HG03064 (cell line): Measurements from ENCODE around the gene MBD3.
"Not testable (repeated sequence)": the region's sequence is repeated elsewhere in the genome, so short reads cannot be mapped to it uniquely, and the experiment has no call there.

Experiments used
- ATAC-seq: cut with Tn5 transposase; IDR thresholded peaks from one replicate; pipeline ENCODE4 v1.9.1; 2021; ENCODE audit warnings: low read depth; ENCODE audit not compliant: unreplicated experiment

MBD3 gene

GRCh38 chr19:1553415-1553814 is 39.2 kb downstream of the MBD3 start:
- no peak for ATAC-seq

GRCh38 chr19:1551068-1552040 is 41.3 kb downstream of the MBD3 start:
- ATAC-seq, result no peak

- ATAC-seq, result no peak
Observed at GRCh38 chr19:1549332-1549945, 43.2 kb downstream of the MBD3 start.

GRCh38 chr19:1540365-1540925 is 52.2 kb downstream of the MBD3 start:
- ATAC-seq, result no peak

- ATAC-seq, result not testable (repeated sequence)
Observed at GRCh38 chr19:1539749-1540148, 52.9 kb downstream of the MBD3 start.

- no peak for ATAC-seq
Observed at GRCh38 chr19:1538978-1539377, 53.7 kb downstream of the MBD3 start.

- not testable (repeated sequence) for ATAC-seq
Observed at GRCh38 chr19:1535699-1536098, 57.0 kb downstream of the MBD3 start.

- ATAC-seq, result no peak
Observed at GRCh38 chr19:1534972-1535371, 57.7 kb downstream of the MBD3 start.

- ATAC-seq, result no peak
Observed at GRCh38 chr19:1533510-1534150, 59.0 kb downstream of the MBD3 start.

GRCh38 chr19:1532003-1532402 is 60.7 kb downstream of the MBD3 start:
- no peak for ATAC-seq

- ATAC-seq, result no peak
Observed at GRCh38 chr19:1531587-1531986, 61.1 kb downstream of the MBD3 start.

GRCh38 chr19:1530856-1531255 is 61.8 kb downstream of the MBD3 start:
- ATAC-seq, result not testable (repeated sequence)

- ATAC-seq, result no peak
Observed at GRCh38 chr19:1529430-1529816, 63.2 kb downstream of the MBD3 start.

GRCh38 chr19:1528596-1529429 is 63.9 kb downstream of the MBD3 start:
- no peak for ATAC-seq

- ATAC-seq, result no peak
Observed at GRCh38 chr19:1527650-1528309, 64.9 kb downstream of the MBD3 start.

- no peak for ATAC-seq
Observed at GRCh38 chr19:1526979-1527649, 65.6 kb downstream of the MBD3 start.

- no peak for ATAC-seq
Observed at GRCh38 chr19:1526066-1526778, 66.4 kb downstream of the MBD3 start.

GRCh38 chr19:1525343-1525742 is 67.3 kb downstream of the MBD3 start:
- no peak for ATAC-seq

GRCh38 chr19:1524972-1525325 is 67.7 kb downstream of the MBD3 start:
- ATAC-seq, result no peak
